Measurements from ENCODE around the gene TMEM41B. TPM values are rescaled to one million over a fixed set of nuclear protein-coding genes. Genes with fewer than 3 reads are reported as not detected.

TMEM41B gene
- total and polyA plus RNA-seq, 4 donors: 20.6 to 86.5 (median 72.3) TPM

GRCh38 chr11:9266926-9267325, 47.5 kb downstream of the TMEM41B start:
- DNase-seq (no peak), ATAC-seq (ENCODE audit: insufficient read depth, low FRiP score) (no peak)
- TF ChIP-seq, protein P1, sequence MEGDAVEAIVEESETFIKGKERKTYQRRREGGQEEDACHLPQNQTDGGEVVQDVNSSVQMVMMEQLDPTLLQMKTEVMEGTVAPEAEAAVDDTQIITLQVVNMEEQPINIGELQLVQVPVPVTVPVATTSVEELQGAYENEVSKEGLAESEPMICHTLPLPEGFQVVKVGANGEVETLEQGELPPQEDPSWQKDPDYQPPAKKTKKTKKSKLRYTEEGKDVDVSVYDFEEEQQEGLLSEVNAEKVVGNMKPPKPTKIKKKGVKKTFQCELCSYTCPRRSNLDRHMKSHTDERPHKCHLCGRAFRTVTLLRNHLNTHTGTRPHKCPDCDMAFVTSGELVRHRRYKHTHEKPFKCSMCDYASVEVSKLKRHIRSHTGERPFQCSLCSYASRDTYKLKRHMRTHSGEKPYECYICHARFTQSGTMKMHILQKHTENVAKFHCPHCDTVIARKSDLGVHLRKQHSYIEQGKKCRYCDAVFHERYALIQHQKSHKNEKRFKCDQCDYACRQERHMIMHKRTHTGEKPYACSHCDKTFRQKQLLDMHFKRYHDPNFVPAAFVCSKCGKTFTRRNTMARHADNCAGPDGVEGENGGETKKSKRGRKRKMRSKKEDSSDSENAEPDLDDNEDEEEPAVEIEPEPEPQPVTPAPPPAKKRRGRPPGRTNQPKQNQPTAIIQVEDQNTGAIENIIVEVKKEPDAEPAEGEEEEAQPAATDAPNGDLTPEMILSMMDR (IDR thresholded peaks at IDR 0.05; ENCODE audit: control extremely low read depth, extremely low read depth): no peak
- WGBS, 2 donors: 94 to 96% methylated on average over 8 of the region's 8 CpGs
- Histone ChIP-seq H3K9ac (ENCODE audit: insufficient read depth in 1 of 2, low read length in 2 of 2) (no peak overlapping the region), H3K27ac (ENCODE audit: low read depth in 1 of 2, low read length in 1 of 2) (no peak overlapping the region), H3K36me3 (ENCODE audit: control insufficient read depth in 4 of 4, insufficient read depth in 4 of 4, low read length in 4 of 4) (no peaks in the 10 kb centered on the region), H3K4me3 (no peak overlapping the region), H3K27me3 (ENCODE audit: control insufficient read depth in 3 of 3, insufficient read depth in 3 of 3, low read length in 2 of 3) (no peaks in the 10 kb centered on the region), H3K9me3 (ENCODE audit: control insufficient read depth in 4 of 4, insufficient read depth in 3 of 4, low read length in 3 of 4) (no peaks in the 10 kb centered on the region), H3K4me1 (ENCODE audit: control insufficient read depth in 5 of 5, insufficient read depth in 5 of 5, low read length in 5 of 5) (peaks cover 0 to 15% (median 4%) of the 10 kb centered on the region in 5 donors)

DNA sequence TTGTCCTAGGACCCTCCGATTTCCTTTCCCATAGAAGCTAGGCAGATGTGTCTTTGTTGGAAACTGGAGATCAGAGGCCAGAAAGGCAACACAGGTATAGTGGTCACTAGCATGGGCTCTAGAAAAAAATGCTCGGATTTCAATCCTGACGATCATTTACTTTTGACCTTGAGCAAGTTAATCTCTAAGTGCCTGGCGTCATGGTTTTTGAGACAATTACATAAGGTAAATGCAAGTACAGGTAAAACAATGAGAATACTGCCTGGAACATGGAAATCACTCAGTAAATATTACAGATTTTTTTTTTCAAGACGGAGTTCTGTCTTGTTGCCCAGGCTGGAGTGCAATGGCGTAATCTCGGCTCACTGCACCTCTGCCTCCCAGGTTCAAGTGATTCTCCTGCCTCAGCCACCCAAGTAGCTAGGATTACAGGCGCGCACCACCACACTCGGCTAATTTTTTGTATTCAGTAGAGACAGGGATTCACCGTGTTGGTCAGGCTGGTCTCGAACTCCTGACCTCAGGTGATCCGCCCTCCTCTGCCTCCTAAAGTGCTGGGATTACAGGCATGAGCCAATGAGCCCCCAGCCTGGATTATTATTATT, 48.2 kb downstream of the TMEM41B start:
- peak overlapping the region in 1 of 2 donors; percentile 98 for H3K9ac ChIP-seq (ENCODE audit: insufficient read depth in 1 of 2, low read length in 2 of 2)
- TF ChIP-seq, protein P1 (IDR thresholded peaks at IDR 0.05; ENCODE audit: control extremely low read depth, extremely low read depth): no peak
- H3K4me3 ChIP-seq: no peak overlapping the region
- WGBS, 2 donors: 77 to 85% methylated on average over 13 of the region's 13 CpGs
- H3K4me1 ChIP-seq (ENCODE audit: control insufficient read depth in 5 of 5, insufficient read depth in 5 of 5, low read length in 5 of 5): peaks cover 0 to 15% (median 4%) of the 10 kb centered on the region in 5 donors
- ATAC-seq (ENCODE audit: insufficient read depth, low FRiP score): no peak
- no peaks in the 10 kb centered on the region for H3K36me3 ChIP-seq (ENCODE audit: control insufficient read depth in 4 of 4, insufficient read depth in 4 of 4, low read length in 4 of 4)
- H3K27me3 ChIP-seq (ENCODE audit: control insufficient read depth in 3 of 3, insufficient read depth in 3 of 3, low read length in 2 of 3): no peaks in the 10 kb centered on the region
- DNase-seq: peak in 1 of 3 donors; percentile 24
- no peaks in the 10 kb centered on the region for H3K9me3 ChIP-seq (ENCODE audit: control insufficient read depth in 4 of 4, insufficient read depth in 3 of 4, low read length in 3 of 4)
- peak overlapping the region in 1 of 2 donors; percentile 95 for H3K27ac ChIP-seq (ENCODE audit: low read depth in 1 of 2, low read length in 1 of 2)

DNA sequence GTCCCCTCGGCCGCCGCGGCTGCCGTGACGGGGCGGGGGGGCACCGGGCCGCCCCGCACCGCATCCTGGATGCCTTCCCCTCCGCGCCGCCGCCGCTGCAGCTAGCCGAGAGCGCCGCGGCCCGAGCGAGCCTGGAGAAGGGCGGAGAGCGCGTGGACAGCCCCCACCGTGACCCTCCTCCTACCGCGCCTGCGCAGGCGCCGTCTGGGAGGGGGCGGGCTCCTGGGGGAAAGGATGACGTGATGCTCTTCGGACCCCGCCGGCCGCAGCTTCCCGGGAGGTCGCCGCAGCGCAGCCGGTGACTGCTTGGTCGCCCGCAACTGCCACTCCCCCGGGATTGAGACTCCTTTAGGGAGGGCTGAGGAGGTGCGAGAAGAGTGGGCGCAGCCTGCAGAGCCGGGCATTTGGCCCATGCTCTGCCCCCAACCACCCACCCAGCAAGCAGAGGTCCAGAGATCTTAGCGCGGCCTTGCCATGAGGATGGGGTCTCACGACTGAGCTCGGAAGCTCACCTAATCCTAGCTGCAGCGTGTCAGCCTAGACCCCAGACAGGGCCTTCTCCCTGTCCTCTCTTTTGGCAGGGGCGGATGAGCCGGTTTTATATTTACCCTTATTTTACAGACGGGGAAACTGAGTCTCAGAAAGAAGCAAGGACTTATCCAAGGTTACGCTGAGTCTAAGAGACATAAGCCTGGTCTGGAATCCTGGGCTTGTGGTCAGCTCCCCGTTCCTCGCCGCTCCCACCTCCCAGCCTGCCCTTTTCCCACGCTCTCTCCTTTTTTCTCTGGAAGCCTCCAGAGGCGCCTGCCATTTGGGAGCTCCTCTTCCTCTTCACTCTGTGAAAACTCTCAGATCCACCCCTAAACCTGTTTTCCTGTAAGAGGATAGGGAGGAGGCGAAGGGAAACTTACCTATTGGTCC, 48.9 kb downstream of the TMEM41B start, which contains the start of gene DENND5A:
Gene DENND5A, minus strand, starts transcription at position 140 of the 921 bp plus-strand sequence. CDS start 281 bp downstream, outside the sequence.
- H3K27me3 ChIP-seq (ENCODE audit: control insufficient read depth in 3 of 3, insufficient read depth in 3 of 3, low read length in 2 of 3): no peaks in the 10 kb centered on the region
- peak within 1 kb of the TSS; percentile 97 for H3K4me3 ChIP-seq
- H3K27ac ChIP-seq (ENCODE audit: low read depth in 1 of 2, low read length in 1 of 2): peak within 1 kb of the TSS; percentile 95 to 99
- TF ChIP-seq, protein P1 (IDR thresholded peaks at IDR 0.05; ENCODE audit: control extremely low read depth, extremely low read depth): no peak
- DNase-seq: peak; percentile 93 to 95 (median 94)
- H3K9me3 ChIP-seq (ENCODE audit: control insufficient read depth in 4 of 4, insufficient read depth in 3 of 4, low read length in 3 of 4): no peaks in the 10 kb centered on the region
- no peaks in the 10 kb centered on the region for H3K36me3 ChIP-seq (ENCODE audit: control insufficient read depth in 4 of 4, insufficient read depth in 4 of 4, low read length in 4 of 4)
- peaks cover 0 to 18% (median 7%) of the 10 kb centered on the region in 5 donors for H3K4me1 ChIP-seq (ENCODE audit: control insufficient read depth in 5 of 5, insufficient read depth in 5 of 5, low read length in 5 of 5)
- 8 to 12% methylated on average over 45 to 63 of the region's 63 CpGs for WGBS, 2 donors
- peak; percentile 87 for ATAC-seq (ENCODE audit: insufficient read depth, low FRiP score)
- H3K9ac ChIP-seq (ENCODE audit: insufficient read depth in 1 of 2, low read length in 2 of 2): peak within 1 kb of the TSS; percentile 97 to 98
